Activated CD8-positive, alpha-beta T cell treated with anti-CD3 and anti-CD28 coated beads for 36 hours (primary cell): ENCODE data around the gene TIRAP. TPM values are rescaled to one million over a fixed set of nuclear protein-coding genes. Genes with fewer than 3 reads are reported as not detected.

ENCODE experiments used
- ATAC-seq: fragments of 200-7000 bp; cut with Tn5 transposase; one replicate; pipeline ENCODE4 v1.10.0; 2021; ENCODE audit warnings: mild to moderate bottlenecking, moderate library complexity
- CTCF ChIA-PET: fragments of 350-600 bp; sonication (Branson Sonifier 250); formaldehyde crosslinking; loops from one replicate; lab custom pipeline; 2021; ENCODE audit warnings: antibody characterized with exemption; lab: Charles Lee
- POLR2A ChIA-PET: fragments of 350-600 bp; sonication (Branson Sonifier 250); formaldehyde crosslinking; loops from one replicate; lab custom pipeline; 2021; ENCODE audit warnings: antibody characterized with exemption; lab: Charles Lee
- DNase-seq: peaks from one replicate; pipeline ENCODE4 v3.0.0-alpha.2; 2020
- H3K27ac Mint-ChIP-seq: one replicate; pipeline ENCODE4 v1.8.0; 2021; ENCODE audit warnings: mild to moderate bottlenecking, mixed read lengths
- H3K27me3 Mint-ChIP-seq: one replicate; pipeline ENCODE4 v1.8.0; 2021; ENCODE audit warnings: mixed read lengths
- H3K36me3 Mint-ChIP-seq: one replicate; pipeline ENCODE4 v1.8.0; 2021; ENCODE audit warnings: low read depth, mixed read lengths
- H3K4me1 Mint-ChIP-seq: one replicate; pipeline ENCODE4 v1.8.0; 2021; ENCODE audit warnings: low read depth, mixed read lengths
- H3K4me3 Mint-ChIP-seq: one replicate; pipeline ENCODE4 v1.8.0; 2021; ENCODE audit warnings: mild to moderate bottlenecking, moderate library complexity, mixed read lengths
- H3K9me3 Mint-ChIP-seq: one replicate; pipeline ENCODE4 v1.8.0; 2021; ENCODE audit warnings: mixed read lengths
- intact Hi-C: fragments of 100-400 bp; cut with micrococcal nuclease; formaldehyde crosslinking; loops from one replicate; pipeline ENCODE4 v1.10.0; 2022
- total RNA-seq, 2 experiments: library from RNA; stranded (reverse); gene quantifications; one replicate each; pipeline ENCODE4 v1.2.3, GENCODE V29; 2021
- TF ChIP-seq, protein P1 (sequence below): fragments of 200-600 bp; IDR thresholded peaks from one replicate; pipeline ENCODE4 v1.8.0; 2022; ENCODE audit warnings: antibody characterized with exemption, mild to moderate bottlenecking

Gene TIRAP
- total RNA-seq, 2 experiments from 2014 or later = 4.6 to 4.9 TPM

DNA sequence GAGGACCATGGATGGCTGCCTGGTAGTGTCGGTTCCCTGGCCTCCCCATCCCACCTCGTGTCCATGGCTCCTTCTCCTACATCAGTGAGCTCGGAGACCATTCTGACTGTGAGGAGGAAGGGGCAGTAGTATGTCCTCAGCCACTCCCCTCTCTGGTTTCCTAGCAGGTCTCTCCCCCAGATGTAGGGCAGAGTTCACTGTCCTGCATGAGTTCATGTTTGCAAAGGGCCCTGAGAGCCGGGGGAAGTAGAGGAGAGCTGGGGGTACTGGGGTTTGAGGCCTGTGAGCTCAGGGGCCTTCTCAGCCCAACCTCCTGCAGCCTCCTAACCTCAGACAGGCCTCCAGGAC, 54.2 kb downstream of the TIRAP start:
- Mint-ChIP-seq H3K4me3 (no peak overlapping the region), H3K27ac (no peak overlapping the region), H3K4me1 (peaks cover 17% of the 10 kb centered on the region), H3K27me3 (no peaks in the 10 kb centered on the region), H3K9me3 (no peaks in the 10 kb centered on the region), H3K36me3 (peaks cover 5% of the 10 kb centered on the region)
- POLR2A ChIA-PET = interaction anchor here (3.0 kb wide), 1 partner anchor 19 kb away, joined by 12 read pairs; no protein-coding TSS in a partner anchor
- CTCF ChIA-PET = no interaction called here
- TF ChIP-seq, protein P1, sequence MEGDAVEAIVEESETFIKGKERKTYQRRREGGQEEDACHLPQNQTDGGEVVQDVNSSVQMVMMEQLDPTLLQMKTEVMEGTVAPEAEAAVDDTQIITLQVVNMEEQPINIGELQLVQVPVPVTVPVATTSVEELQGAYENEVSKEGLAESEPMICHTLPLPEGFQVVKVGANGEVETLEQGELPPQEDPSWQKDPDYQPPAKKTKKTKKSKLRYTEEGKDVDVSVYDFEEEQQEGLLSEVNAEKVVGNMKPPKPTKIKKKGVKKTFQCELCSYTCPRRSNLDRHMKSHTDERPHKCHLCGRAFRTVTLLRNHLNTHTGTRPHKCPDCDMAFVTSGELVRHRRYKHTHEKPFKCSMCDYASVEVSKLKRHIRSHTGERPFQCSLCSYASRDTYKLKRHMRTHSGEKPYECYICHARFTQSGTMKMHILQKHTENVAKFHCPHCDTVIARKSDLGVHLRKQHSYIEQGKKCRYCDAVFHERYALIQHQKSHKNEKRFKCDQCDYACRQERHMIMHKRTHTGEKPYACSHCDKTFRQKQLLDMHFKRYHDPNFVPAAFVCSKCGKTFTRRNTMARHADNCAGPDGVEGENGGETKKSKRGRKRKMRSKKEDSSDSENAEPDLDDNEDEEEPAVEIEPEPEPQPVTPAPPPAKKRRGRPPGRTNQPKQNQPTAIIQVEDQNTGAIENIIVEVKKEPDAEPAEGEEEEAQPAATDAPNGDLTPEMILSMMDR = no peak
- DNase-seq (no peak), ATAC-seq (no peak)
- intact Hi-C loops = no loop called here

GRCh38 chr11:126337474-126338241, 54.8 kb downstream of the TIRAP start:
- Mint-ChIP-seq H3K4me1 (peaks cover 16% of the 10 kb centered on the region), H3K36me3 (peaks cover 8% of the 10 kb centered on the region), H3K27me3 (no peaks in the 10 kb centered on the region), H3K4me3 (no peak overlapping the region), H3K27ac (no peak overlapping the region), H3K9me3 (no peaks in the 10 kb centered on the region)
- ChIA-PET POLR2A (interaction anchor here (3.0 kb wide), 1 partner anchor 20 kb away, joined by 12 read pairs; no protein-coding TSS in a partner anchor), CTCF (interaction anchor here (0.6 to 1.3 kb wide), 2 partner anchors 9 to 27 kb away, joined by 3 read pairs; no protein-coding TSS in a partner anchor)
- ATAC-seq (no peak), DNase-seq (no peak)
- TF ChIP-seq, protein P1 = no peak
- intact Hi-C loops = no loop called here

- Mint-ChIP-seq H3K36me3 (peaks cover 9% of the 10 kb centered on the region), H3K4me1 (peaks cover 16% of the 10 kb centered on the region), H3K4me3 (no peak overlapping the region), H3K27me3 (no peaks in the 10 kb centered on the region), H3K9me3 (no peaks in the 10 kb centered on the region), H3K27ac (no peak overlapping the region)
- intact Hi-C loops = no loop called here
- ChIA-PET POLR2A (interaction anchor here (3.0 kb wide), 1 partner anchor 20 kb away, joined by 12 read pairs; no protein-coding TSS in a partner anchor), CTCF (interaction anchor here (1.3 kb wide), 1 partner anchor 9 kb away, joined by 3 read pairs; no protein-coding TSS in a partner anchor)
- TF ChIP-seq, protein P1 = no peak
- no peak for ATAC-seq
- DNase-seq = no peak
Measured at GRCh38 chr11:126338346-126339055, 55.6 kb downstream of the TIRAP start.

DNA sequence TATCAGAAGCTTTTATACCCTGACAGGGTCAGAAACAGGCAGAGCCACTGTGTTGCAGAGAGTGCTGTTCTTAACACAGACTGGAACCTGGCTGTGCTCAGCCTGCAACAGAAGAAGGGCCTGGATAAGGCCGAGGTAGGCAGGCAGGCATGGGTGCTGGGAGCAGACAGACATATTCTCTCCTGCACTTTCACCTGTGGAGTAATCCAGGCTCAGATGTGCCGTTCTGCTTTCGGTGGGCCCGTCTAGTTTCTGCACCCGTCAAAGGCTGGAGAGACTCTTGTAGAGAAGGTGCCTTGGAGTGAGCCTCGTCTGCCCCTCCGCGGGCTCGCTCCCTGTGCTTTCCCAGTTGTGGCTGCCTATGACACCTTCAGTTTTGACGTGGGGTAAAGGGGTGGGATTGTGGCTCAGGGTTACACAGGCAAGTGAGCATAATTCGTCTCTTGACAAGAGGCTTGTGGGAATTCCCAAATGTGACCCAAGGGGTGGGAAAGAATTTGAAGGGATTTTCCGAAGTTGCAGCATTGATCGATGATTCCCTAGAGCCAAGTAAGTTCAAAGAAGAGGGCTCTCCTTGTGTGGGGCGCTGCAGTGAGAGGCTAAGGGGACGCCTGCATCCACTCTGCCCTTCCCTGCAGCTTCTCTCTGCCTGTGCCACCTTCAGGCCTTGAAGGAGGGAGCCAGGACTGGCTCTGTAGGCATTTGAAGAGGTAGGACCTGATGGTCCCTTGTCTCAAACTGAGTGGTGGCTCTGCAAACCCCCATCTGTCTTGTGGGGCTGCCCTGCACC, 56.4 kb downstream of the TIRAP start:
- peaks cover 11% of the 10 kb centered on the region for H3K36me3 Mint-ChIP-seq
- no peak overlapping the region for H3K27ac Mint-ChIP-seq
- H3K9me3 Mint-ChIP-seq = no peaks in the 10 kb centered on the region
- no peaks in the 10 kb centered on the region for H3K27me3 Mint-ChIP-seq
- ATAC-seq (no peak), DNase-seq (no peak)
- POLR2A ChIA-PET = no interaction called here
- H3K4me1 Mint-ChIP-seq = peaks cover 16% of the 10 kb centered on the region
- H3K4me3 Mint-ChIP-seq = no peak overlapping the region
- CTCF ChIA-PET = no interaction called here
- TF ChIP-seq, protein P1 = no peak
- intact Hi-C loops = no loop called here
